GM12878 (cell line): ENCODE measurements around the gene APOO. TPM values are rescaled to one million over a fixed set of nuclear protein-coding genes. Genes with fewer than 3 reads are reported as not detected.

Source experiments
- ATAC-seq: fragments of 200-7000 bp; cut with Tn5 transposase; 3 replicates; pipeline ENCODE4 v1.9.1; 2020; ENCODE audit warnings: mild to moderate bottlenecking, moderate library complexity
- BruUV-seq: library from RNA; stranded (reverse); fragments of 400-500 nt; replicated peaks from 2 replicates; lab custom pipeline; 2021; lab: Mats Ljungman, UMichigan
- CTCF ChIA-PET: fragments of 300-600 bp; sonication (Branson Sonifier 250); formaldehyde crosslinking; extraction: SDS; loops from one replicate; lab custom pipeline; 2021; ENCODE audit warnings: inconsistent platforms; lab: Yijun Ruan, JAX
- POLR2A ChIA-PET: fragments of 350-600 bp; formaldehyde crosslinking; extraction: SDS; loops from one replicate; lab custom pipeline; 2021; ENCODE audit warnings: inconsistent platforms; lab: Charles Lee
- RAD21 ChIA-PET: fragments of 300-600 bp; sonication (Branson Sonifier 250); formaldehyde crosslinking; loops from one replicate; lab custom pipeline; 2023; ENCODE audit warnings: antibody characterized with exemption; ENCODE audit not compliant: unreplicated experiment; lab: Charles Lee
- SMC1A ChIA-PET: fragments of 300-600 bp; sonication (Branson Sonifier 250); formaldehyde crosslinking; loops from one replicate; lab custom pipeline; 2023; ENCODE audit not compliant: unreplicated experiment, uncharacterized antibody; lab: Charles Lee
- DNase-seq: peaks from one replicate; pipeline ENCODE4 v3.0.0-alpha.2; 2011; ENCODE audit warnings: low read depth, low spot score
- FAIRE-seq: peaks from 3 replicates; lab custom pipeline; 2011; peaks lifted over from hg19 to GRCh38; lab: Jason Lieb, UNC
- H2AFZ ChIP-seq: 2 replicates; pipeline ENCODE4 v1.6.0; 2011; ENCODE audit warnings: low read depth, low read length, control low read depth; ENCODE audit not compliant: control insufficient read depth
- H3K27ac ChIP-seq: 2 replicates; pipeline ENCODE4 v1.5.1; 2011; ENCODE audit warnings: control low read depth; ENCODE audit not compliant: control insufficient read depth, insufficient read depth
- H3K27me3 ChIP-seq, 2 experiments: replicated peaks in 1 of 2; 2 replicates each; pipeline versions ENCODE4 v1.6.0 to v1.6.1; 2011; ENCODE audit warnings: low read length in 1 of 2; ENCODE audit not compliant: control insufficient read depth in 2 of 2, insufficient read depth in 2 of 2
- H3K36me3 ChIP-seq, 2 experiments: 2 replicates each; pipeline ENCODE4 v1.5.1; 2011; ENCODE audit warnings: low read length in 1 of 2; ENCODE audit not compliant: control insufficient read depth in 2 of 2, insufficient read depth in 2 of 2
- H3K4me1 ChIP-seq: 2 replicates; pipeline ENCODE4 v1.6.1; 2011; ENCODE audit warnings: mild to moderate bottlenecking, low read length, moderate library complexity, mixed read lengths; ENCODE audit not compliant: control insufficient read depth, insufficient read depth
- H3K4me2 ChIP-seq: 2 replicates; pipeline ENCODE4 v1.6.0; 2011; ENCODE audit warnings: control low read depth; ENCODE audit not compliant: control insufficient read depth, insufficient read depth
- H3K4me3 ChIP-seq: fragments of 200-600 bp; sonication (generic); 2 replicates; pipeline ENCODE4 v1.5.1; 2016
- H3K79me2 ChIP-seq: 2 replicates; pipeline ENCODE4 v1.6.0; 2011; ENCODE audit warnings: low read length; ENCODE audit not compliant: control insufficient read depth, insufficient read depth
- H3K9ac ChIP-seq: 2 replicates; pipeline ENCODE4 v1.8.0; 2011; ENCODE audit warnings: low read length, control low read depth, mixed read lengths; ENCODE audit not compliant: control insufficient read depth, insufficient read depth
- H3K9me3 ChIP-seq: replicated peaks from 3 replicates; pipeline ENCODE4 v1.5.1; 2011; ENCODE audit warnings: mild to moderate bottlenecking, low read length; ENCODE audit not compliant: control insufficient read depth, insufficient read depth
- H4K20me1 ChIP-seq: 2 replicates; pipeline ENCODE4 v1.6.0; 2011; ENCODE audit not compliant: control insufficient read depth, insufficient read depth
- BRCA1 ChIP-seq: IDR thresholded peaks from 2 replicates; pipeline ENCODE4 v1.6.1; 2011; ENCODE audit warnings: low read depth, low read length, improper control_type of control experiment
- EGR1 ChIP-seq, 2 experiments: IDR thresholded peaks; 1 replicate in 1 of 2; 2 replicates in 1 of 2; pipeline ENCODE4 v1.6.1; 2011 to 2012; ENCODE audit warnings: low read depth in 2 of 2, low read length in 2 of 2, borderline replicate concordance in 1 of 2, mild to moderate bottlenecking in 1 of 2, moderate library complexity in 1 of 2
- IKZF1 ChIP-seq: fragments of 450-650 bp; conservative IDR thresholded peaks from 2 replicates; pipeline ENCODE4 v1.6.1; 2017; ENCODE audit warnings: antibody characterized with exemption, mild to moderate bottlenecking
- NRF1 ChIP-seq: conservative IDR thresholded peaks from 2 replicates; pipeline ENCODE4 v1.6.1; 2011; ENCODE audit warnings: mild to moderate bottlenecking, low read depth, low read length, improper control_type of control experiment
- RFX5 ChIP-seq: IDR thresholded peaks from 2 replicates; pipeline ENCODE4 v1.6.1; 2011; ENCODE audit warnings: low read depth, low read length, improper control_type of control experiment
- ZBED1 ChIP-seq: IDR thresholded peaks from 2 replicates; pipeline ENCODE4 v1.6.1; 2016; ENCODE audit warnings: borderline replicate concordance
- ZBTB11 ChIP-seq: fragments of 450-650 bp; formaldehyde crosslinking; IDR thresholded peaks from 2 replicates; pipeline ENCODE4 v1.5.0; 2022; ENCODE audit warnings: mild to moderate bottlenecking, missing genetic modification characterization
- ZSCAN29 ChIP-seq: fragments of 450-650 bp; IDR thresholded peaks from 2 replicates; pipeline ENCODE4 v1.6.1; 2017; ENCODE audit warnings: mild to moderate bottlenecking, moderate library complexity
- WGBS: methylation state at CpG from one replicate; pipeline ENCODE4 v1.1.6; 2016; ENCODE audit warnings: low lambda C conversion rate; ENCODE audit not compliant: insufficient replicate concordance, insufficient coverage; ENCODE audit errors: missing lambda C conversion rate; 5-methylcytosine and 5-hydroxymethylcytosine counted together
- in situ Hi-C: fragments of 300-500 bp; cut with MboI; formaldehyde crosslinking; loops from 9 replicates; pipeline ENCODE4 v1.14.3; 2018; ENCODE audit warnings: mixed read lengths
- intact Hi-C: fragments of 100-400 bp; cut with micrococcal nuclease; formaldehyde crosslinking; loops from one replicate; pipeline ENCODE4 v1.14.2; 2022; ENCODE audit not compliant: unreplicated experiment
- polyA plus RNA-seq, 11 experiments: library from polyadenylated mRNA; depleted of rRNA in 4 of 11; unstranded in 6 of 11; stranded (reverse) in 5 of 11; fragments of >200 nt; fragmentation: Nextera tagmentation in 4 of 11; fragmentation: Illumina TruSeq in 1 of 11; extraction: Ambion mirVana in 4 of 11; extraction: Trizol in 1 of 11; gene quantifications; 1 replicate in 1 of 11; 2 replicates in 10 of 11; pipeline versions ENCODE4 v1.2.1 to v1.2.3, GENCODE V29; 2011 to 2016; ENCODE audit warnings: inconsistent platforms in 2 of 11, missing spikeins in 2 of 11, low read depth in 1 of 11
- total RNA-seq, 4 experiments: library from RNA; depleted of rRNA in 3 of 4; stranded (reverse); fragments of >200 nt in 3 of 4; fragmentation: Illumina TruSeq in 1 of 4; extraction: Trizol in 1 of 4; gene quantifications; 2 replicates each; pipeline versions ENCODE4 v1.2.1 to v1.2.3, GENCODE V29; 2013 to 2021
- TF ChIP-seq, protein P1 (sequence below): fragments of 450-650 bp; IDR thresholded peaks from 2 replicates; pipeline ENCODE4 v1.6.1; 2016; ENCODE audit warnings: mild to moderate bottlenecking, moderate library complexity, borderline replicate concordance

Gene APOO
- total and polyA plus RNA-seq, 10 of the 15 experiments (the other 5 are each of a cell fraction or from before 2014, with no cell fraction given) = 20.7 to 68.7 (median 35.5) TPM

- TF ChIP-seq ZSCAN29 = no peak
- TF ChIP-seq ZBED1 = no peak
Observed at GRCh38 chrX:23890933-23891332, 16.8 kb downstream of the APOO start (continued).

DNA sequence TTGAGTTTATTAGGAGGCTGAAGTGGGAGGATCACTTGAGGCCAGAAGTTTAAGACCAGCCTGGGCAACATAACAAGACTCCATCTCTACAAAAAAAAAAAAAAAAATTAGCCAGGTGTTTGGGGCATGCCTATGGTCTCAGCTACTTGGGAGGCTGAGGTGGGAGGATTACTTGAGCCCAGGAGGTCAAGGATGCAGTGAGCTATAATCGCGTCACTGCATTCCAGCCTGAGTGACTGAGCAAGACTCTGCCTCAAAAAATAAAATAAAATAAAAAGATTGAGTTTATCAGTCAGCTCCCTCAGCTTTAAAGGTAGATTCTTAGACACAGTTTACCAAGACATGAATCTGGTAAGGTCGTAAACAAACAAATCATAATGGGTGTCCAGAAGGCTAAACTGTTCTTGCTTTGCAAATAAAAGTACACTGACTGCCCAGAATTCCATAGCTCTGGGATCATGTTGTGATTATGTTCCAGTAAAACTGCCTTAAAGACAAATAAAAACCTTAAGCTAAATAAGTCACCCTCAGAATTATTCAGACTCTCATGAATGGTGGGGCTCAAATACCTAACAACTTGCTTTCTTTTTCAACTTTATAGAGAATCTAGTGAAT is 18.7 kb downstream of the APOO start:
- FAIRE-seq (no peak), DNase-seq (no peak), ATAC-seq (no peak)
- intact Hi-C loops = no loop called here
- Histone ChIP-seq H3K4me3 (no peak overlapping the region), H3K9ac (no peak overlapping the region), H3K4me1 (no peaks in the 10 kb centered on the region), H4K20me1 (no peaks in the 10 kb centered on the region), H3K27me3 (no peaks in the 10 kb centered on the region), H2AFZ (no peak overlapping the region), H3K36me3 (no peaks in the 10 kb centered on the region), H3K27ac (no peak overlapping the region), H3K79me2 (no peaks in the 10 kb centered on the region), H3K9me3 (no peaks in the 10 kb centered on the region; the same call in 2 of the 3 replicates), H3K4me2 (no peak overlapping the region)
- WGBS = 82% methylated on average over 3 of the region's 3 CpGs
- BruUV-seq = no TSS peak
- POLR2A ChIA-PET = interaction anchor here (0.7 kb wide), 3 partner anchors 76 to 151 kb away, joined by 3 to 4 read pairs (median 3); no protein-coding TSS in a partner anchor
- RAD21 ChIA-PET = interaction anchor here (1.1 kb wide), 1 partner anchor 13 kb away, joined by 4 read pairs; no protein-coding TSS in a partner anchor
- CTCF ChIA-PET = interaction anchor here (2.8 kb wide), 1 partner anchor 13 kb away, joined by 14 read pairs; no protein-coding TSS in a partner anchor
- SMC1A ChIA-PET = interaction anchor here (0.8 to 2.6 kb wide), 5 partner anchors 8 to 108 kb away, joined by 3 to 13 read pairs (median 7); no protein-coding TSS in a partner anchor
- in situ Hi-C loops = no loop called here
- TF ChIP-seq RFX5 = no peak
- TF ChIP-seq IKZF1 = no peak
- TF ChIP-seq NRF1 = no peak
- TF ChIP-seq EGR1 (IDR thresholded peaks at IDR 0.05; ENCODE audit: borderline replicate concordance in 1 of 2, low read depth in 2 of 2, low read length in 2 of 2) = no peak
- TF ChIP-seq ZBTB11 (CRISPR knock-in tag) = no peak
- no peak for TF ChIP-seq BRCA1
- TF ChIP-seq, protein P1, sequence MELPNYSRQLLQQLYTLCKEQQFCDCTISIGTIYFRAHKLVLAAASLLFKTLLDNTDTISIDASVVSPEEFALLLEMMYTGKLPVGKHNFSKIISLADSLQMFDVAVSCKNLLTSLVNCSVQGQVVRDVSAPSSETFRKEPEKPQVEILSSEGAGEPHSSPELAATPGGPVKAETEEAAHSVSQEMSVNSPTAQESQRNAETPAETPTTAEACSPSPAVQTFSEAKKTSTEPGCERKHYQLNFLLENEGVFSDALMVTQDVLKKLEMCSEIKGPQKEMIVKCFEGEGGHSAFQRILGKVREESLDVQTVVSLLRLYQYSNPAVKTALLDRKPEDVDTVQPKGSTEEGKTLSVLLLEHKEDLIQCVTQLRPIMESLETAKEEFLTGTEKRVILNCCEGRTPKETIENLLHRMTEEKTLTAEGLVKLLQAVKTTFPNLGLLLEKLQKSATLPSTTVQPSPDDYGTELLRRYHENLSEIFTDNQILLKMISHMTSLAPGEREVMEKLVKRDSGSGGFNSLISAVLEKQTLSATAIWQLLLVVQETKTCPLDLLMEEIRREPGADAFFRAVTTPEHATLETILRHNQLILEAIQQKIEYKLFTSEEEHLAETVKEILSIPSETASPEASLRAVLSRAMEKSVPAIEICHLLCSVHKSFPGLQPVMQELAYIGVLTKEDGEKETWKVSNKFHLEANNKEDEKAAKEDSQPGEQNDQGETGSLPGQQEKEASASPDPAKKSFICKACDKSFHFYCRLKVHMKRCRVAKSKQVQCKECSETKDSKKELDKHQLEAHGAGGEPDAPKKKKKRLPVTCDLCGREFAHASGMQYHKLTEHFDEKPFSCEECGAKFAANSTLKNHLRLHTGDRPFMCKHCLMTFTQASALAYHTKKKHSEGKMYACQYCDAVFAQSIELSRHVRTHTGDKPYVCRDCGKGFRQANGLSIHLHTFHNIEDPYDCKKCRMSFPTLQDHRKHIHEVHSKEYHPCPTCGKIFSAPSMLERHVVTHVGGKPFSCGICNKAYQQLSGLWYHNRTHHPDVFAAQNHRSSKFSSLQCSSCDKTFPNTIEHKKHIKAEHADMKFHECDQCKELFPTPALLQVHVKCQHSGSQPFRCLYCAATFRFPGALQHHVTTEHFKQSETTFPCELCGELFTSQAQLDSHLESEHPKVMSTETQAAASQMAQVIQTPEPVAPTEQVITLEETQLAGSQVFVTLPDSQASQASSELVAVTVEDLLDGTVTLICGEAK = no peak
